Neural cell (in vitro differentiated cells): ENCODE measurements around the gene OSBPL8. TPM values are rescaled to one million over a fixed set of nuclear protein-coding genes. Genes with fewer than 3 reads are reported as not detected.

Experiments used
- H2AFZ ChIP-seq: fragments of 200-600, 300-800 bp; sonication (generic), shearing (Covaris generic); 2 replicates; pipeline ENCODE4 v1.6.0; 2014; ENCODE audit warnings: low read depth, mild to moderate bottlenecking, antibody characterized with exemption, low read length, moderate library complexity
- H3F3A ChIP-seq: fragments of 200-600 bp; shearing (Covaris generic); 2 replicates; pipeline ENCODE4 v1.6.1; 2016; ENCODE audit warnings: mild to moderate bottlenecking, moderate library complexity, mixed read lengths, antibody characterized with exemption, low read length; ENCODE audit not compliant: insufficient read depth, poor library complexity, severe bottlenecking
- H3K27ac ChIP-seq: fragments of 200-600, 300-800 bp; sonication (generic), shearing (Covaris generic); 2 replicates; pipeline ENCODE4 v1.5.1; 2014; ENCODE audit warnings: mild to moderate bottlenecking, low read length, moderate library complexity
- H3K27me3 ChIP-seq: fragments of 300-800, 200-600 bp; sonication (generic), shearing (Covaris generic); 2 replicates; pipeline ENCODE4 v1.6.0; 2014; ENCODE audit warnings: mild to moderate bottlenecking, low read depth, low read length, moderate library complexity; ENCODE audit not compliant: insufficient read depth
- H3K36me3 ChIP-seq: fragments of 300-800, 200-600 bp; sonication (generic), shearing (Covaris generic); 2 replicates; pipeline ENCODE4 v1.5.1; 2014; ENCODE audit warnings: mild to moderate bottlenecking, antibody characterized with exemption, low read length, moderate library complexity; ENCODE audit not compliant: insufficient read depth
- H3K4me2 ChIP-seq: fragments of 300-800, 200-600 bp; sonication (generic), shearing (Covaris generic); 2 replicates; pipeline ENCODE4 v1.6.0; 2014; ENCODE audit warnings: mild to moderate bottlenecking, low read length
- H3K4me3 ChIP-seq: fragments of 300-800, 200-600 bp; sonication (generic), shearing (Covaris generic); 2 replicates; pipeline ENCODE4 v1.5.1; 2014; ENCODE audit warnings: mild to moderate bottlenecking, low read length, moderate library complexity
- H3K79me2 ChIP-seq: fragments of 200-600 bp; shearing (Covaris generic); replicated peaks from 2 replicates; pipeline ENCODE4 v1.6.0; 2014; ENCODE audit warnings: mild to moderate bottlenecking, low read length, moderate library complexity; ENCODE audit not compliant: insufficient read depth
- H3K9ac ChIP-seq: fragments of 300-800, 200-600 bp; sonication (generic), shearing (Covaris generic); 2 replicates; pipeline ENCODE4 v1.6.1; 2016; ENCODE audit warnings: mild to moderate bottlenecking, low read length, mixed read lengths
- H3K9me2 ChIP-seq: fragments of 200-600 bp; shearing (Covaris generic); 2 replicates; pipeline ENCODE4 v1.6.1; 2016; ENCODE audit warnings: mild to moderate bottlenecking, low read length, mixed read lengths; ENCODE audit not compliant: insufficient read depth
- H3K9me3 ChIP-seq: fragments of 200-600, 300-800 bp; sonication (generic), shearing (Covaris generic); 2 replicates; pipeline ENCODE4 v1.6.1; 2016; ENCODE audit warnings: mild to moderate bottlenecking, mixed run types, low read length, moderate library complexity, mixed read lengths
- H4K20me1 ChIP-seq: fragments of 200-600 bp; shearing (Covaris generic); 2 replicates; pipeline ENCODE4 v1.6.1; 2016; ENCODE audit warnings: mild to moderate bottlenecking, mixed run types; ENCODE audit not compliant: insufficient read depth
- CTCF ChIP-seq: fragments of 450-650 bp; IDR thresholded peaks from 2 replicates; pipeline ENCODE4 v1.5.1; 2014; ENCODE audit warnings: antibody characterized with exemption, mild to moderate bottlenecking, moderate library complexity; ENCODE audit not compliant: poor library complexity, severe bottlenecking
- EP300 ChIP-seq: fragments of 450-650 bp; conservative IDR thresholded peaks from 2 replicates; pipeline ENCODE4 v1.6.1; 2014; ENCODE audit warnings: antibody characterized with exemption, mild to moderate bottlenecking, moderate library complexity; ENCODE audit not compliant: poor library complexity, severe bottlenecking
- EZH2 ChIP-seq: fragments of 200-600, 300-800 bp; shearing (Covaris generic), sonication (generic); IDR thresholded peaks from 2 replicates; pipeline ENCODE4 v1.6.1; 2014; ENCODE audit warnings: antibody characterized with exemption, low read length, borderline replicate concordance, mild to moderate bottlenecking; ENCODE audit not compliant: insufficient read depth, poor library complexity, severe bottlenecking
- MXI1 ChIP-seq: fragments of 450-650 bp; conservative IDR thresholded peaks from 2 replicates; pipeline ENCODE4 v1.6.1; 2014; ENCODE audit warnings: antibody characterized with exemption, mild to moderate bottlenecking; ENCODE audit not compliant: poor library complexity, severe bottlenecking
- POLR2AphosphoS5 ChIP-seq: IDR thresholded peaks from 2 replicates; pipeline ENCODE4 v1.6.1; 2012
- RAD21 ChIP-seq: fragments of 450-650 bp; conservative IDR thresholded peaks from 2 replicates; pipeline ENCODE4 v1.6.1; 2014; ENCODE audit warnings: antibody characterized with exemption, mild to moderate bottlenecking, moderate library complexity
- REST ChIP-seq: IDR thresholded peaks from 2 replicates; pipeline ENCODE4 v1.6.1; 2012; ENCODE audit warnings: borderline replicate concordance
- SMC3 ChIP-seq: fragments of 450-650 bp; conservative IDR thresholded peaks from 2 replicates; pipeline ENCODE4 v1.6.1; 2014; ENCODE audit warnings: antibody characterized with exemption, mild to moderate bottlenecking, moderate library complexity; ENCODE audit not compliant: poor library complexity
- TAF1 ChIP-seq: IDR thresholded peaks from 2 replicates; pipeline ENCODE4 v1.6.1; 2012; ENCODE audit warnings: low read depth
- polyA plus RNA-seq: library from polyadenylated mRNA; depleted of rRNA; stranded (reverse); fragments of >200 nt; gene quantifications from 2 replicates; pipeline ENCODE4 v1.2.3, GENCODE V29; 2014

Gene OSBPL8
- polyA plus RNA-seq, 1 donor from 2014 or later: 126 TPM

GRCh38 chr12:76313299-76313698 is 246.3 kb downstream of the OSBPL8 start (continued):
- TF ChIP-seq EZH2: no peak

- H3K4me3 ChIP-seq: no peak overlapping the region
- H3K27me3 ChIP-seq: no peaks in the 10 kb centered on the region
- TF ChIP-seq TAF1 (no peak), EZH2 (no peak), POLR2AphosphoS5 (no peak), SMC3 (no peak), CTCF (no peak), MXI1 (no peak), EP300 (no peak), REST (no peak), RAD21 (no peak)
- H4K20me1 ChIP-seq: no peaks in the 10 kb centered on the region
- H3K36me3 ChIP-seq: no peaks in the 10 kb centered on the region
- no peak overlapping the region for H3K9ac ChIP-seq
- H3K9me3 ChIP-seq: no peaks in the 10 kb centered on the region
- no peaks in the 10 kb centered on the region for H3K9me2 ChIP-seq
- no peak overlapping the region for H3K4me2 ChIP-seq
- H2AFZ ChIP-seq: no peak overlapping the region
- H3K27ac ChIP-seq: no peak overlapping the region
- no peaks in the 10 kb centered on the region for H3K79me2 ChIP-seq
- no peaks in the 10 kb centered on the region for H3F3A ChIP-seq
Measured at GRCh38 chr12:76312315-76312714, 247.3 kb downstream of the OSBPL8 start.

- H4K20me1 ChIP-seq: no peaks in the 10 kb centered on the region
- H3K27ac ChIP-seq: no peak overlapping the region
- H3K9me3 ChIP-seq: no peaks in the 10 kb centered on the region
- no peaks in the 10 kb centered on the region for H3K36me3 ChIP-seq
- H3K27me3 ChIP-seq: no peaks in the 10 kb centered on the region
- H3K9me2 ChIP-seq: no peaks in the 10 kb centered on the region
- no peak overlapping the region for H2AFZ ChIP-seq
- no peak overlapping the region for H3K9ac ChIP-seq
- TF ChIP-seq EZH2: no peak
- no peak for TF ChIP-seq REST
- no peaks in the 10 kb centered on the region for H3K79me2 ChIP-seq
- H3F3A ChIP-seq: no peaks in the 10 kb centered on the region
- H3K4me2 ChIP-seq: no peak overlapping the region
- no peak overlapping the region for H3K4me3 ChIP-seq
Measured at GRCh38 chr12:76311796-76312195, 247.8 kb downstream of the OSBPL8 start.
